GM19023 (cell line): Measurements from ENCODE around the gene FAM219B.
"Not testable (repeated sequence)": the region's sequence is repeated elsewhere in the genome, so short reads cannot be mapped to it uniquely, and the experiment has no call there.

Experiments
- ATAC-seq: cut with Tn5 transposase; IDR thresholded peaks from one replicate; pipeline ENCODE4 v1.9.1; 2021; ENCODE audit warnings: mild to moderate bottlenecking, moderate library complexity; ENCODE audit not compliant: unreplicated experiment

The FAM219B gene

DNA sequence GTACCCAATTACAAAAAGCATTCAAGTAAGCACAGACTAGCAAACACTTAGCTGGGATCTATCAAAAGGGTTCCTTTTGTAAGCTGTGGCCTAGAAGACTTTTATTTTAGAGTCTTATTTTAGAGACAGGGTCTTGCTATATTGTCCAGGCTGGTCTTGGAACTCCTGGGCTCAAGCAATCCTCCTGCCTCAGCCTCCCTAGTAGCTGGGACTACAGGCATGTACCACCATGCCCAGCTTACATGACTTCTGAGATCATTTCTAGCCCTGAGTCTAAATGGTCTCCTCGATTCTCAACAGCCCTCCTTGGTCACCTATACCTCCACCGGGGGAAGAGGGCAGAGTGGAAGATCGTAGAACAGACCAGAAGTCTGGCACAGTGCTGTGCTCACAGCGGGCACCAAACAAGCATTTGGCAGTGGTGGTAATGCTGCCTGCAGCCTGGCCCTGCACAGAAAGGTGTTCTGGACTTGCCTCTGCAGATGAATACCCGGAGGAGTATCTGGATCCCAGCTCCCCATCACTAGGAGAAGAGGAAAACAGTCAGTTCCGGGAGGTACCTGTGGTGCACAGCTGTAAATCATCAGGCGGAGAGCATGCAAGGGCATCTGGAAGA lies 2.4 kb downstream of the FAM219B start:
- no peak for ATAC-seq

DNA sequence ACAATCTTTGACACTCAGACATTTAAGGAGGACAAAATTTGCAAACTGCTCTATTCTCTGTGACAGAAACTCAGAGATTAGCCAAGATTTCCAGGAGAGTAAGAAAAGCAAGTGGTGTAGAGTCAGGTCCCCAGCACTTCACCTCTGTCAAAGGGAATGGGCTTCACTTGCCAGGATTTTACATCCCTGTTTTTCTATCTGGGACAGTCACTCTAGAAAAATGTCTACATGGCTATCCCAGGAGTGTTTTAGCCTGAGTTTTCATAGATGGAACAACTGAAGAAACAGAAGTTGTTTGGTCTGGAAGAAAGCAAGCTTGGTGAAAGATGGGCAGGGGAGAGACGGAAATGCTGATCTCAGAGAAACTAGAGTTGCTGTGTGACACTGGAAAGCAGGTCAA lies 3.0 kb downstream of the FAM219B start:
- ATAC-seq: no peak

DNA sequence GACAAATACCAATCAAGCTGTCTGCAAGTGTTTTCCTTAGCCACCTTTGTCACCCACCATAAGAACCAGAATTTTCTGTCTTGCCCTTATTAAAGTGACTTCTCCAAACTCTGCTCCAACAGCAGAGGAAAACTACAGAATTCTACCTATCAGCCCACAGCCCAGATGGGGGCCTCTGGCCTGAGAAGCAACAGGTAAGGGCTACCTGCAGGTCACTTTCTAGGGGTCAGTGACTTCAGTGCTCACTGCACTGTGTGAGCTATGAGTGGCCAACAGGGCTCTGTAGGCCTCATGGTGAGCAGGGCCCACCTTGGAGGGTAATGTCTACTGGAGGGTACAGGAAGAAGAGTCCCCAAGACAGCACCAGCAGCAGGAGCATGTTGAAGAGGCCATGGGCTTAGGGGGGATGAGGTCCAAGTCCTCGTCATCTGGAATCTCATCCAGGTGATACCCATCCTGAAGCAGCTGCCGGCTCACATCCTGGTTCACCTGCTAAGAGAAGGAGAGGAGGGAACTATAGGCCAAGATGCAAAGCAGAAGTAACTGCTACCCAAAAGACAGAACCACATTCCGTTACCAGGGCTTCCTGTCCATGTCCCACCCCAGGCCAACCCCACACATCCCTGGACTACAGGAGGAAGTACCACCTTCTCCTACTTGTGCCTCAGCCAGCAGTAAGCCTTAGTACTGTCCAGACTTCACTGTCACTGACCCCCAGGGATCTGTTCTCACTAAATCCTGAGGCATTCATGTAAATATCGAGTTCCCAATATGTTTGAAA lies 4.2 kb downstream of the FAM219B start:
- no peak for ATAC-seq

DNA sequence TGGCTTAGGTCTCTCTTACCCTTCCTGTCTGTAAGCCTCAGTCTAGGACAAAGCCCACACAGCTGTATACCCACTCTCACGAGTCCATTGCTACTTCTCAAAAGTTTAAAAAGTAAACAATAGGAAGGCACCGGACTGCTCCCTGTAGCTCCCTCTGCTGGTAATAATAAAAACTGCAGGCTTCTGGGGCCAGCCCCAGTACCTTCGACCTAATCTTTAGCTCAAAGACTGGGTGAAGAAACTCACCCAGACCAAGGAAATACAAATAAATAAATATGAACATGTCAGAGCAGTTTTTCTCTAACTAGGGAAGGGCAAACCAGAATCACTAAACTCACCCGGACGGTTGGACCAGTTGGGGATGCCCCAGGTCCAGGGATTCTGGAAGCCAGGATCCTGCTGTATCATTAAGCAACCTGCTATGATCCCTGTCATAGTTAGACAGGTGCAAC lies 5.0 kb downstream of the FAM219B start:
- no peak for ATAC-seq

DNA sequence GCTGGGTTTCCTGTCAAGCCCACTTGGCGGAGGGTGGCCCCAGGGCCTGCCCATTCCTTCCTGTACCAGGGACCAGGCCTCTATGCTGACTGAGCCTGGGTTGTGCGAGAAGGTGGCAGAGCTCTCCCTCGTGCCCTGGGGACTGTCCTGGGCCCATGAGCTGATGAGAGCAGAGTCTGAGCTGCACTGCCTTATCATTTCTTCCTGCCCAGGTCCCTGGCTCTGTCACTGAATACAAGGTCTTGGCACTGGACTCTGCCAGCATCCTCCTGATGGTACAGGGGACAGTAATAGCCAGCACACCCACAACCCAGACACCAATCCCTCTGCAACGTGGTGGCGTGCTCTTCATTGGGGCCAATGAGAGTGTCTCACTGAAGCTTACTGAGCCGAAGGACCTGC lies 9.3 kb downstream of the FAM219B start:
- ATAC-seq: no peak

DNA sequence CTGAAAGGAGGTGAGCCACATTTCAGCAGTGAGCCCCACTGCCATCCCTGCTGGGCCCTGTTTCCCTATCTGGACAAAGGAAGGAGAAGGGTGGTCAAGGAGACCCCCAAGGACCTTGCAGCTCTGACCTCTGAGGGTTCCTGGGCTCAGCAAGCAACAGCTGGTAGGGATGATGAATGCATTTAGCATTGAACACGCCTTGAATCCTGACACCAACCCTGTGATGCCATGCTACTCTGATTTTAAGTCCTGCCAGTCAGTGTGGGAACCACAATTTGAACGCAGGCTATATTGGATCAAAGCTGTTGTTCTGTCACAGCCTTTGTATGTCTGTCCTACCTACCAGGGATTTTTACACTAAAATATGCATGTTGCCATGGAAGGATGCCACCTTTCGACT lies 10.3 kb downstream of the FAM219B start:
- ATAC-seq: no peak

DNA sequence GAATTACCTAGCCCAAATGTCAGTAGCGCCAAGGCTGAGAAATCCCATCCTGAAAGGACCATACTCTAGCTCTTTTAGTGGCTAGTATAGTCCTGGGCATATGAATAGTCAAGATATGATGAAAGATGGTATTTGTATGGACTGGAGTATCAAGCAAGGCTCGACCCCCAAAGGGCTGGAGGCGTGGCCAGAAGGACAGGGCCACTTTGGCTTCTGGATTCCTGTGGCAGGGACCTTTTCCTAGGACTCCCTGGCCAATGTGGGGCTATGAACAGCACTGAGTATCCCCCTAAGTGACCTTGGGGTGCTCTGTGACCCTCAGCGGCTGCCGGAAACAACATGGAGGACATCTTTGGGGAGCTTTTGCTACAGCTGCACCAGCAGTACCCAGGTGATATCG lies 10.8 kb downstream of the FAM219B start:
- ATAC-seq: no peak

DNA sequence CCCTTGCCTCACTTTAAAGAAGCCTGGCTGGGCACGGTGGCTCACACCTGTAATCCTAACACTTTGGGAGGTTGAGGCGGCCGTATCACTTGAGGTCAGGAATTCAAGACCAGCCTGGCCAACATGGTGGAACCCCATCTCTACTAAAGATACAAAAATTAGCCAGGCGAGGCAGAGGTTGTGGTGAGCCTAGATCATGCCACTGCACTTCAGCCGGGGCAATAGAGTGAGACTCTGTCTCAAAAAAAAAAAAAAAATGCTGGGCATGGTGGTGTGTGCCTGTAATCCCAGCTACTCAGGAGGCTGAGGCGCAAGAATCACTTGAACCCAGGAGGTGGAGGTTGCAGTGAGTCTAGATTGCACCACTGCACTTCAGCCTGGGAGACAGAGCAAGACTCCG lies 12.3 kb downstream of the FAM219B start:
- ATAC-seq: not testable (repeated sequence)

DNA sequence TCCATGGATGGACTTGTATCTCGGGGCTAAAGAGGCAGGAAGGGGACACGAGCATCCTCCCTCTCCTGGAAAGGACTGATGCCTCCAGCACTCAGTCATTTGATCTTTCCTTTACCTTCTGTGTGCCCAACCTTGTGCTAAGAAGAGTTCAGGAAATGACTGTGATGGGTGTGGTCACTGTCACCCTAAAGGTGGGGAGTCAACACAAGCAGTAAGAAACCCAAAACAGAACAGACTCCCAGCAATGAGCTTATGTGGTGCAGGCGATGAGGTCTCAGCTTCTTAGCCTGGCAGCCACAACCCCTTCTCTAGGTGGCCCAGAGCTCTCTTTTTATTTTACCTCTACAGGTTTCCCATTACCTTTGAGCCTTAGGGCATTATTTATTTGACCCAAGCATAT lies 13.0 kb downstream of the FAM219B start:
- no peak for ATAC-seq

DNA sequence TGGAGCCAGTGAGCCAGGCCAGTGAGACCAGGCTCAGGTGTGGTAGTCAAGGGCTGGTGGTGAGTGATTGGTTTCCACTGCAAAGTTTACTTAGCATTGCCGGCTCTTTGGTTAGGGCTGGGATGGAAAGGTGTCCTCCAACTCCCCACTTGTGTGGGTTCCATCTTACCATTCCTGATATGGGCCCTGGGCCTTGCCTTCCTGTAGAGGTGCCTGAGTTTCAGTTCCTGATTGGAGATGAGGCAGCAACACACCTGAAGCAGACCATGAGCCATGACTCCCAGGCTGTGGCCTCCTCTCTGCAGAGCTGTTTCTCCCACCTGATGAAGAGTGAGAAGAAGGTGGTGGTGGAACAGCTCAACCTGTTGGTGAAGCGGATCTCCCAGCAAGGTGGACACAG lies 13.7 kb downstream of the FAM219B start:
- no peak for ATAC-seq

DNA sequence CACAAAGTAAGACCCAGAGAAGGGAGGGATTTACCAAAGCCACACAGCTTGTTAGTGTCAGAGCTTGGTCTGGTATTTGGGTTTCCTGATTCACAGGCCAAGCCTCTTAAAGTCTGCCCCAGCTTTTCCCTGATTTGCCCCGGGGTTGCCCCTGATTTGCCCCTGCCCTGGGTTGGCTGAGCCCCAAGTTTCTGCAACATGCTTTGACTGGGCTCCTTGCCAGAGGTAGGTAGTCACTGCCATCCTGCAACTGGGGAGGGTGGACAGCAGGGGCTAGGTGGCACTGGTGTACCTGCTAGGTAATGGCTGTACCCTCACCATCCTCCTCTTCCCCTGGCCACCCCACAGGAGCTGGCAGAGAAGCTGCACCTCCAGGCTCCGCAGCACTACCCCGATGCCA lies 14.3 kb downstream of the FAM219B start:
- no peak for ATAC-seq

DNA sequence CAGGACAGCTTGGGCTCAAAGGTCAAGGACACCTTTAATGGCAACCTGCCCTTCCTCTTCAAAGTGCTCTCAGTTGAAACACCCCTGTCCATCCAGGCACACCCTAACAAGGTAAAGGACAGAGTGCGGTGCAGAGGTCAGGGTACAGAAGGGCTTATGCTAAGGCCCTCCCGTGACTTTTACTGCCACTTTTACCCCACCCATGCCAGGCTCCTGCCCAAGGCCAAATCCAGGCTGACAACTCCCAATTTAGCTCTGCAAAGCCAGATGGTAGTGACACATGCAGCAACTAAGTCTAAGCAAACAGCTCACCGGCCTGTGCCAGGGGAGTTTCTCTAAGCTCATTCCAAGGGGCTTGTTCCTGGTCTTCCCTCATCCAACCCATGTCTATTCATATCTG lies 15.2 kb downstream of the FAM219B start:
- no peak for ATAC-seq

DNA sequence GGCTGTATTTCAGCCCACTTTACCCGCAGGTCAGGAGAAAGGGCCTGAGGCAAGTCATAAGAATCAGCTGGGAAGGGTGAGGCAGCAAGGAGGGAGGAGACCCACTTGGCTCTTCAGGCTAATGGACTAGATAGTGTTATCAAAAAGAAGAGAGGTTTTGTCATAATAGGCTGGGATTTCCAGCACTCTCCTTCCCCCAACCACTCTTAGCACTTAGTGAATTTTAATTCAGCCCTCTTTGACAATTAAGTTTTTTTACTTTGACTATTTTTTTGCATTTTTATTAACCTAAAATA lies 16.0 kb downstream of the FAM219B start:
- no peak for ATAC-seq

DNA sequence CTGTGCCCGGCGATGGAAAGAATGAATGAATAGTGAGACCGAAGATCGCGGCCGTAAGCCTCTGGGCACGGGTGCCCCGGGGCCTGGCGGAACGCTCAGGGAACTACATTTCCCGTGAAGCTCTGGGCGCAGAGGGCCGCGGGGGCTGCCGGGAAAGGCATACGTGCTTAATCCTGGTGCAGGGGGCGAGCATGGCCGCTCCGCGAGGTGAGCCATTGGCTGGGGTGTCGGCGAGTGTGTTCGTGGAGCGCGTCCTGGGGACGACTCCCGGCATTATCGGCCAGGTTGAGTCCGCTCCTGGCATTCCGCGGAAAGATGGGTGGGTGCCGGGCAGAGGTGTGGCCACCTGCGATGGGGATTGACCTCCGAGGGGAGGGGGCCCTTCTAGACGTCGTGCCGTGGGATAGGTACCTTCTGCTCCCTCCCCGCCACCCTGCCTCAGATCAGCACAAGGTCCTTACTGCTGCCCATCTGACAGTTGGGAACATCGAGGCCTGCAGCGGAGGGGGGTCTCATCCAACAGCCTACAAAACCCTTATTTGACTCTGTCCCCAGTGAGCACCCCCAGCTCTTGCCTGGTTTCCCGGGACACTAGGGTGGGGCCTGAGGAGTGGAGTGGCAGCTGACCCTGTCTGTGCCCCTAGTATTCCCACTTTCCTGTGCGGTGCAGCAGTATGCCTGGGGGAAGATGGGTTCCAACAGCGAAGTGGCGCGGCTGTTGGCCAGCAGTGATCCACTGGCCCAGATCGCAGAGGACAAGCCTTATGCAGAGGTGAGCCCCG lies 16.6 kb downstream of the FAM219B start, which contains the start of gene MPI:
TSS of gene MPI (plus strand) at position 160 of the 782 bp plus-strand sequence. CDS start at position 192, 32 bp downstream.
- ATAC-seq: peak; percentile 92

DNA sequence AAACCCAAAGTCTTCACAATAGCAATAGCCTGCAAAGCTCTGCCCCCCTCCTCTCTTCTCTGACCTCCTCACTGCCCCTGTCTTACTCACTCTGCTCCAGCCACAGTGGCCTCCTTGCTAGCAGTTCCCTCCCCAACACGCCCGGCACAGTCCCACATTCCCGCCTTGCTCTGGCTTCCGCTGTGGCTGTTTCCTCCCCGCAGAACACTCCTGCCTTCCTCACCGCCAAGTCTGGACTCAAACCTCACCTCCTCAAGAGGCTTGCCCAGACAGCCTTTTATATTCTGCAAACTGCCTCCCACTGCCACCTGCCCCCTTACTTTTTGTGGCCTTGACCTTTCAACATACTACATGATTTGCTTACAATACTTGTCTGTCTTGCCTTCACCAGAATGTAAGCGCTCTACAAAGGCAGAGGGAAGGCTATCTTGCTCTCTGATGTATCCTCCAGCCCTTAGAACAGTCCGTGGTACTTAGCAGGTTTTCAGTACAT lies 17.2 kb downstream of the FAM219B start:
- peak; percentile 25 for ATAC-seq

DNA sequence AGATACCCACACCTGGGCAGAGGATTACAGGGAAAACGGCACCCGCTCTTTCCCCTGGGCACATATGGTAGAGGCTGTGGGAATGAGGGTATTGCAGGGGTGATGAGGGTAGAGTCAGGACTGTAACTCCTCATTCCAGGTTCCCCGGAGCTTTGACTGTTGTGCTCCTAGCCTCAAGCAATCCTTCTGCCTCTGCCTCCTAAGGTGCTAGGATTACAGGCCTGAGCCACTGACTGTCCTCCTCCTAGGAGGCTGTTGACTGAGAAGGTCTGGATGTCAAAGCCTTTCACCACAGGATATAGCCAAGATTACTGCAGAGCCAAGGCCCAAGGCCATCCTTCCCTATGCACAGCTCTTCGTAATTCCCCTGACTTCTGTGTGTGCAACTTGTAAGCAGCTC lies 17.9 kb downstream of the FAM219B start:
- no peak for ATAC-seq

DNA sequence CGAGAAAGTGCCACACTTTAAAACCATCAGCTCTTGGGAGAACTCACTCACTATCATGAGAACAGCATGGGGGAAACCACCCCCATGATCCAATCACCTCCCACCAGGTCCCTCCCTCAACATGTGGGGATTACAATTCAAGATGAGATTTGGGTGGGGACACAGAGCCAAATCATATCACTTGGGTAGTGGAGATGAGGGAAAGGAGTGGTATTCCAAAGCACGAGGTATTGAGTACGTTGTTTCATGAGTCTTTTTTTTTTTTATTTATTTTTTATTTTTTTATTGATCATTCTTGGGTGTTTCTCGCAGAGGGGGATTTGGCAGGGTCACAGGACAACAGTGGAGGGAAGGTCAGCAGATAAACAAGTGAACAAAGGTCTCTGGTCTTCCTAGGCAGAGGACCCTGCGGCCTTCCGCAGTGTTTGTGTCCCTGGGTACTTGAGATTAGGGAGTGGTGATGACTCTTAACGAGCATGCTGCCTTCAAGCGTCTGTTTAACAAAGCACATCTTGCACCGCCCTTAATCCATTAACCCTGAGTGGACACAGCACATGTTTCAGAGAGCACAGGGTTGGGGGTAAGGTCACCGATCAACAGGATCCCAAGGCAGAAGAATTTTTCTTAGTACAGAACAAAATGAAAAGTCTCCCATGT lies 19.0 kb downstream of the FAM219B start:
- ATAC-seq: not testable (repeated sequence)

DNA sequence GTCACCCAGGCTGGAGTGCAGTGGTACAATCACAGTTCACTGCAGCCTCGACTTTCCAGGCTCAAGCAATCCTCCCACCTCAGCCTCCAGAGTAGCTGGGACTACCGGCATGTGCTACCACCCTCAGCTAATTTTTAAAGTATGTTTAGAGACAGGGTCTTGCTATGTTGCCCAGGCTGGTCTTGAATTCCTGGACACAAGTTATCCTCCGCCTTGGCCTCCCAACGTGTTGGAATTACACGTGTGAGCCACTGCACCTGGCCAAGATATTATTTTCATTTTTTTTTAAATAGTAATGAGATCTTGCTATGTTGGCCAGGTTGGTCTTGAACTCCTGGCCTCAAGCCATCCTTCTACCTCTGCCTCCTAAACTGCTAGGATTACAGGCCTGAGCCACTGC lies 21.2 kb downstream of the FAM219B start:
- ATAC-seq: no peak

DNA sequence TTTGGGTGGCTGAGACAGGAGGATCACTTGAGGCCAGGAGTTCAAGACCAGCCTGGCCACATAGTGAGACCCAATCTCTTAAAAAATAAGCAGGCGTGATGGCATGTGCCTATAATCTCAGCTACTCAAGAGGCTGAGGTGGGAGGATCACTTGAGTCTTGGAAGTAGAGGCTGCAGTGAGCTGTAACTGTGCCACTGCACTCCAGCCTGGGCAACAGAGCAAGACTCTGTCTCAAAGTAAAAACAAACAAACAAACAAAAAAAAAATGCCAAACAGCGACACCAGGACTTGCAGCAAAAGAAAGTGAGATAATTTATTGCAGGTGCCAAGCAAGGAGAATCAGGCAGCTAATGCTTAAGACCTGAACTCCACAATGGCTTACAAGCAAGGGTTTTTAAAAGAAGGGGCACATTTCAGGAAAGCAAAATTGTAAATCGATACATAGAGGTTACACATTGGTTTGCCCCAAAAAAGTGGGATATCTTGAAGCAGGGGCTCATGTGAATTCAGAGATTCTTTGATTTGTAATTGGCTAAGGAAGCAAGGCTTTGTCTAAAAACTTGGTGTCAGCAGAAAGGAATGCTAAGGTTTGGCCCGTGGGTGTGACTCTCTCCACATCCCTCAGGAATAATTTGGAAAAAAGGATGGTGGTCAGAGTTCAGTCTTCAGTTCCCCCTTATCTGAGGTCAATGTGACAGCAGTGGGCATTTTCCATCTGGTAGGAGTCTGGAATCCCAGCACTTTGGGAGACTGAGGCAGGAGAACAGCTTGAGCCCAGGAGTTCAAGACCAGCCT lies 22.0 kb downstream of the FAM219B start:
- ATAC-seq: no peak

DNA sequence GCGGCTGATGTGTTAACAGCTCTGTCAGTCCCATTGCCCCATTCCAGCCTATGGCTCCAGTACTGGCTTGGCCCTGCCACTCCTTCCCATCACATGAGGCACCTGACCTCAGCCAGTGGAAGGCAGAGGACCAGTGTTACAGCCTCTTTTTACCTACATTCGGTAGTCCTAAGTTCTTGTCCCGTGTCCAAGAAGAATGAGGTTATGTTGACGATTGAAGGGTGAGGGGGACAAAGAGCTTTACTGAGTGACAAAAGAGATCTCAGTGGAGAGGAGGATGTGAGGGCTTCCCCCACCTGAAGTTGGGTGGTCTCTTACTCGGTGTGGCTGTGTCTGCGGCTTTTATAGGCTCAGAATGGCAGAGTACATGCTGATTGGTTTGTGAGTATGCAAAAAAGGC lies 24.1 kb downstream of the FAM219B start:
- ATAC-seq: no peak
